Measurements from ENCODE around the gene CHMP3.

The CHMP3 gene

DNA sequence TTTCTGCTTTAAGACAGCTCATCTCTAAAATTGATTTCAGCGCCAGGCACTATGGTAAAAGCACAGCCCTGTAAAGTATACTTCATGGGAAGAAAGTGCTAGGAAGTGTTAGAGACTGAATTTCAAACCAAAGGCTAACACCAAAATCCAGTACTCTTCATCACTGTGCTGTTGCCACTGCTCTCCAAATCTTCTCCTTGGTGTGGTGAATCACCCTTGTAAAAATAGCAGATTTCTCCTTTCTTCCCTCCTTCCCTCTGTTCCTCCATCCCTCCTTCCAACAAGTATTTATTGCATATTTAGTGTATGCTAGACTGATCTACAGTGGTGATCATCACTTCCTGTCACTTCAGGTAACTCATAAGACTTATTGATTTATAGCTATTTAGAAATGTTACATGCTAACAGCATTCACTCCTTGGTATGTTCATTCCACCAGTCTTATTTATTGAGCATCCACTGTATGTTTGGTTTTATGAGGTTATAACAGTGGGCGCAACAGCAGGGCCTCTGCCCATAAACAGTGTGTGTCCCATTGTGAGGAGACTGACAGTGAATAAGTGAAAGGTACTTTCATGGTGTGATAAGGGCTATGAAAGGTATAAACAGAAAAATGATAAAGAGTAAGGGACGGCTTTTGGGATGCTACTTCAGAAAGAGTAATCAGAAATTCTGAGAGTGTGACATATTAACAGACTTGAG lies 102.0 kb downstream of the CHMP3 start:
- no peak for DNase-seq

DNA sequence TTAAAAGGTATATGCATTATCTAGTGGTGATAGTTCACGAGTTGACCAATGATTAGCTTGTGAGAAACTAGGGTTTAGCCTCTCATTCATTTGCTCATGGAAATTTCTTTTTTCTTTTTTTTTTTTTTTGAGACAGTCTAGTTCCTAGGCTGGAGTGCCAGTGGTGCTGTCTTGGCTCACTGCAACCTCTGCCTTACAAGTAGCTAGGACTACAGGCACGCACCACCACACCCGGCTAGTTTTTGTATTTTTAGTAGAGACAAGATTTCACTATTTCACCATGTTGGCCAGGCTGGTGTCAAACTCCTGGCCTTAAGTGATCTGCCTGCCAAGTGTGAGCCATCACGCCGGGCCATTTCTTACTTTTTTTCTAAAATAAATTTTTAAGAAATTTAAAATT lies 108.1 kb downstream of the CHMP3 start:
- no peak for DNase-seq

DNA sequence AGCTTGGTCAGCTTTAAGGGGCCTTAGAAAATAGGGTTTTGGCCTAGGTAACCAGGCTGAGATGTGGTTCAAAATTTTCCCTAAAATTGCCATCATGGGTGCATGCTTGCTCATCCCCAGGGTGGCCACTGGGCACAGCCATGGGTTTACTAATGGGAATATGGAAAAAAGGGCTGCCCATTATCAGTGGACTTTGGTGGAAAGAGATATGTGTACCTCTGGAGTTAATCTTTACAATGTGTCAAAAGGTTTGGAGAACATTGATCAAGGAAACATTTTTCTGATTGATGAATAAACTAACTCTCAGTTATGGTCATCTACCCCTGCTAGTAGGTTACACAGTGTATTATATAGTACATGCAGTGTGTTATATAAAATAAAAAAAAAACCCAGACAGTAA lies 109.0 kb downstream of the CHMP3 start:
- no peak for DNase-seq

DNA sequence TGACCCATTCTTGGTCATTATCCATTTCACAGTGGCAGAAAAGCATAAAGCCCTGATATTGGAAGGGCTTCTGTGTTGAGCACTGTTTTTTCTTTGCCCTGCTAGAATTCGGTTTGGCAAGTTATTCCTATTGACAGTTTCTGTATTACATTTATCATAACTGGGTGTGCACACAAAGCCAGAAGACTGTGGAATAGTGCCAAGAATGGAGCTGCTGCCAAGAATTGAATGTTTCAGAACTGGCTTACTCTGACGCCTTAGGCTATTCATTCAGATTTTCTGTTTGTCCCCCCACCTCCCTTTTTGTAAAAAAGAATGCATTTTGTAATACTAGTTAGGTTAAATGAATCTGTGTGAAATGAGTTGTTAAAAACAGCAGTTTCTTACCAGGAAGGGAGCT lies 109.4 kb downstream of the CHMP3 start:
- peak; percentile 62 to 77 for DNase-seq

Measured in NCI-H2081 (cell line).